Lower lobe of right lung (tissue), 2 donors: ENCODE measurements around the gene LRCH4. TPM values are rescaled to one million over a fixed set of nuclear protein-coding genes. Genes with fewer than 3 reads are reported as not detected.

Experiments used
- ATAC-seq, 2 donors: fragments of 200-7000 bp; cut with Tn5 transposase; one replicate each; pipeline ENCODE4 v1.9.1; 2020 to 2022; ENCODE audit warnings: mild to moderate bottlenecking in 2 of 2, moderate library complexity in 2 of 2
- DNase-seq: peaks from one replicate; pipeline ENCODE4 v3.0.0-alpha.2; 2020
- H3K27ac ChIP-seq: fragments of 200-600 bp; one replicate; pipeline ENCODE4 v1.8.0; 2022
- H3K27me3 ChIP-seq: fragments of 200-600 bp; one replicate; pipeline ENCODE4 v1.8.0; 2022; ENCODE audit warnings: low read depth
- H3K36me3 ChIP-seq: fragments of 200-600 bp; one replicate; pipeline ENCODE4 v1.8.0; 2022; ENCODE audit warnings: mild to moderate bottlenecking
- H3K4me1 ChIP-seq: fragments of 200-600 bp; one replicate; pipeline ENCODE4 v1.8.0; 2022
- H3K4me3 ChIP-seq: fragments of 200-600 bp; one replicate; pipeline ENCODE4 v1.8.0; 2022; ENCODE audit warnings: mild to moderate bottlenecking
- H3K9me3 ChIP-seq: fragments of 200-600 bp; one replicate; pipeline ENCODE4 v1.8.0; 2022
- CTCF ChIP-seq: fragments of 200-600 bp; IDR thresholded peaks from one replicate; pipeline ENCODE4 v1.8.0; 2022; ENCODE audit warnings: antibody characterized with exemption, mild to moderate bottlenecking
- intact Hi-C: fragments of 100-400 bp; cut with DNase I; formaldehyde crosslinking; loops from one replicate; pipeline ENCODE4 v1.11.0; 2022
- total RNA-seq: library from RNA; stranded (reverse); fragmentation: NEBNext Ultra II Directional; extraction: Animal tissue kit (Norgen Biotek cat#: 25700); gene quantifications from one replicate; pipeline ENCODE4 v1.2.1, GENCODE V29; 2021
- donor health status: DM: no; HTN: yes; CAD: no; lungs with severe emphysema.

Gene LRCH4
- total RNA-seq, 1 donor from 2014 or later: 80.3 TPM

GRCh38 chr7:100546926-100547800 is 38.8 kb downstream of the LRCH4 start:
- Histone ChIP-seq H3K27me3 (no peaks in the 10 kb centered on the region), H3K9me3 (no peaks in the 10 kb centered on the region), H3K36me3 (peaks cover 19% of the 10 kb centered on the region), H3K27ac (peak overlapping the region; percentile 88), H3K4me1 (peaks cover 66% of the 10 kb centered on the region), H3K4me3 (peak overlapping the region; percentile 21)
- intact Hi-C loops: no loop called here
- ATAC-seq (no peak), DNase-seq (no peak)
- no peak for TF ChIP-seq CTCF

GRCh38 chr7:100546129-100546925 is 39.6 kb downstream of the LRCH4 start:
- peak overlapping the region; percentile 88 for H3K27ac ChIP-seq
- DNase-seq: no peak
- H3K4me3 ChIP-seq: peak overlapping the region; percentile 21
- intact Hi-C loops: no loop called here
- TF ChIP-seq CTCF: no peak
- H3K36me3 ChIP-seq: peaks cover 12% of the 10 kb centered on the region
- H3K9me3 ChIP-seq: no peaks in the 10 kb centered on the region
- H3K27me3 ChIP-seq: no peaks in the 10 kb centered on the region
- peak; percentile 44 to 46 for ATAC-seq
- H3K4me1 ChIP-seq: peaks cover 66% of the 10 kb centered on the region

- no peak for DNase-seq
- TF ChIP-seq CTCF: peak; percentile 11
Measured at GRCh38 chr7:100545360-100546128, 40.4 kb downstream of the LRCH4 start.

GRCh38 chr7:100544967-100545359 is 41.0 kb downstream of the LRCH4 start:
- intact Hi-C loops: no loop called here
- Histone ChIP-seq H3K9me3 (no peaks in the 10 kb centered on the region), H3K36me3 (no peaks in the 10 kb centered on the region), H3K27me3 (no peaks in the 10 kb centered on the region), H3K4me3 (peak overlapping the region; percentile 0), H3K27ac (peak overlapping the region; percentile 88), H3K4me1 (peaks cover 71% of the 10 kb centered on the region)
- no peak for TF ChIP-seq CTCF
- DNase-seq: no peak
- peak; percentile 2 to 15 for ATAC-seq

More at GRCh38 chr7:100545360-100546128, 40.4 kb downstream of the LRCH4 start:
- peaks cover 66% of the 10 kb centered on the region for H3K4me1 ChIP-seq
- peak overlapping the region; percentile 88 for H3K27ac ChIP-seq
- peaks cover 4% of the 10 kb centered on the region for H3K36me3 ChIP-seq
- peak overlapping the region; percentile 0 for H3K4me3 ChIP-seq
- peak; percentile 79 to 86 for ATAC-seq
- no peaks in the 10 kb centered on the region for H3K9me3 ChIP-seq
- no peaks in the 10 kb centered on the region for H3K27me3 ChIP-seq
- intact Hi-C loops: no loop called here

GRCh38 chr7:100544386-100544785 is 41.5 kb downstream of the LRCH4 start:
- intact Hi-C loops: no loop called here
- DNase-seq: no peak
- no peak for ATAC-seq
- peaks cover 68% of the 10 kb centered on the region for H3K4me1 ChIP-seq
- no peak overlapping the region for H3K4me3 ChIP-seq
- no peaks in the 10 kb centered on the region for H3K27me3 ChIP-seq
- no peak for TF ChIP-seq CTCF
- H3K27ac ChIP-seq: peak overlapping the region; percentile 88
- no peaks in the 10 kb centered on the region for H3K36me3 ChIP-seq
- no peaks in the 10 kb centered on the region for H3K9me3 ChIP-seq
